Activated CD8-positive, alpha-beta memory T cell treated with anti-CD3 and anti-CD28 coated beads for 36 hours (primary cell): ENCODE measurements around the gene PPP2R2B. TPM values are rescaled to one million over a fixed set of nuclear protein-coding genes. Genes with fewer than 3 reads are reported as not detected.

Source experiments
- CTCF ChIA-PET: fragments of 350-600 bp; sonication (Branson Sonifier 250); formaldehyde crosslinking; loops from one replicate; lab custom pipeline; 2021; ENCODE audit warnings: antibody characterized with exemption; lab: Charles Lee
- POLR2A ChIA-PET: fragments of 350-600 bp; sonication (Branson Sonifier 250); formaldehyde crosslinking; loops from one replicate; lab custom pipeline; 2021; ENCODE audit warnings: antibody characterized with exemption; lab: Charles Lee
- total RNA-seq, 2 experiments: library from RNA; stranded (reverse); gene quantifications; one replicate each; pipeline ENCODE4 v1.2.3, GENCODE V29; 2021

PPP2R2B gene
- total RNA-seq, 2 experiments from 2014 or later: 1.9 to 2.1 TPM

- ChIA-PET POLR2A (no interaction called here), CTCF (no interaction called here)
Observed at GRCh38 chr5:146890066-146890465, 11.5 kb upstream of the PPP2R2B start.

GRCh38 chr5:146889169-146889568 lies 10.6 kb upstream of the PPP2R2B start:
- ChIA-PET POLR2A (no interaction called here), CTCF (no interaction called here)

- POLR2A ChIA-PET: no interaction called here
- CTCF ChIA-PET: no interaction called here
Observed at GRCh38 chr5:146888351-146888978, 9.9 kb upstream of the PPP2R2B start.

GRCh38 chr5:146884066-146884626 lies 5.6 kb upstream of the PPP2R2B start:
- ChIA-PET CTCF (no interaction called here), POLR2A (no interaction called here)

GRCh38 chr5:146883511-146883910 lies 5.0 kb upstream of the PPP2R2B start:
- POLR2A ChIA-PET: no interaction called here

GRCh38 chr5:146880966-146881365 lies 2.4 kb upstream of the PPP2R2B start:
- CTCF ChIA-PET: no interaction called here

More at GRCh38 chr5:146883511-146883910, 5.0 kb upstream of the PPP2R2B start:
- CTCF ChIA-PET: no interaction called here

GRCh38 chr5:146877783-146878475 lies 628 bp downstream of the PPP2R2B start:
- ChIA-PET POLR2A (interaction anchor here (1.1 to 1.9 kb wide), 2 partner anchors 17 to 84 kb away, joined by 3 to 11 read pairs; no protein-coding TSS in a partner anchor), CTCF (interaction anchor here (0.9 kb wide), 1 partner anchor 212 kb away, joined by 3 read pairs; no protein-coding TSS in a partner anchor)

More at GRCh38 chr5:146880966-146881365, 2.4 kb upstream of the PPP2R2B start:
- POLR2A ChIA-PET: no interaction called here

GRCh38 chr5:146877178-146877681 lies 1.3 kb downstream of the PPP2R2B start:
- ChIA-PET CTCF (no interaction called here), POLR2A (interaction anchor here (1.1 kb wide), 1 partner anchor 83 kb away, joined by 3 read pairs; no protein-coding TSS in a partner anchor)

- ChIA-PET CTCF (no interaction called here), POLR2A (no interaction called here)
Observed at GRCh38 chr5:146873186-146873917, 5.2 kb downstream of the PPP2R2B start.

- POLR2A ChIA-PET: no interaction called here
- CTCF ChIA-PET: no interaction called here
Observed at GRCh38 chr5:146872188-146872587, 6.4 kb downstream of the PPP2R2B start.

- ChIA-PET CTCF (no interaction called here), POLR2A (no interaction called here)
Observed at GRCh38 chr5:146867996-146868708, 10.4 kb downstream of the PPP2R2B start.

GRCh38 chr5:146866263-146866662 lies 12.3 kb downstream of the PPP2R2B start:
- POLR2A ChIA-PET: no interaction called here
- CTCF ChIA-PET: no interaction called here

GRCh38 chr5:146862641-146863040 lies 15.9 kb downstream of the PPP2R2B start:
- CTCF ChIA-PET: no interaction called here
- POLR2A ChIA-PET: no interaction called here

GRCh38 chr5:146860213-146860893 lies 18.2 kb downstream of the PPP2R2B start:
- POLR2A ChIA-PET: no interaction called here
- CTCF ChIA-PET: no interaction called here

GRCh38 chr5:146852089-146852488 lies 26.5 kb downstream of the PPP2R2B start:
- ChIA-PET POLR2A (no interaction called here), CTCF (interaction anchor here (1.4 kb wide), 1 partner anchor 146 kb away, joined by 3 read pairs; no protein-coding TSS in a partner anchor)

GRCh38 chr5:146851133-146851532 lies 27.4 kb downstream of the PPP2R2B start:
- CTCF ChIA-PET: no interaction called here
- POLR2A ChIA-PET: no interaction called here

GRCh38 chr5:146849694-146850303 lies 28.8 kb downstream of the PPP2R2B start:
- CTCF ChIA-PET: no interaction called here

GRCh38 chr5:146848133-146848532 lies 30.4 kb downstream of the PPP2R2B start:
- POLR2A ChIA-PET: no interaction called here
- CTCF ChIA-PET: no interaction called here

More at GRCh38 chr5:146849694-146850303, 28.8 kb downstream of the PPP2R2B start:
- POLR2A ChIA-PET: no interaction called here
